Ishikawa (cell line): ENCODE data around the gene LSM10.
A peak's percentile ranks its signal among the peaks of the same experiment; 100 is the strongest.

Source experiments
- CEBPB ChIP-seq: IDR thresholded peaks from 2 replicates; pipeline ENCODE4 v1.6.1; 2012
- CREB1 ChIP-seq: IDR thresholded peaks from 2 replicates; pipeline ENCODE4 v1.6.1; 2012; ENCODE audit warnings: low read depth
- EGR1 ChIP-seq: IDR thresholded peaks from 2 replicates; pipeline ENCODE4 v1.6.1; 2012
- EP300 ChIP-seq: IDR thresholded peaks from 2 replicates; pipeline ENCODE4 v1.6.1; 2012; ENCODE audit warnings: borderline replicate concordance
- FOXM1 ChIP-seq: IDR thresholded peaks from 2 replicates; pipeline ENCODE4 v1.6.1; 2012; ENCODE audit warnings: low read depth, borderline replicate concordance
- NFIC ChIP-seq: IDR thresholded peaks from 2 replicates; pipeline ENCODE4 v1.6.1; 2012
- RAD21 ChIP-seq: IDR thresholded peaks from 2 replicates; pipeline ENCODE4 v1.6.1; 2012; ENCODE audit warnings: low read depth
- REST ChIP-seq: IDR thresholded peaks from 2 replicates; pipeline ENCODE4 v1.6.1; 2012; ENCODE audit warnings: low read depth, mild to moderate bottlenecking
- TAF1 ChIP-seq: IDR thresholded peaks from 2 replicates; pipeline ENCODE4 v1.6.1; 2012; ENCODE audit warnings: low read depth, mild to moderate bottlenecking
- TCF12 ChIP-seq: IDR thresholded peaks from 2 replicates; pipeline ENCODE4 v1.6.1; 2012; ENCODE audit warnings: low read depth
- TEAD4 ChIP-seq: IDR thresholded peaks from 2 replicates; pipeline ENCODE4 v1.6.1; 2012
- USF1 ChIP-seq: IDR thresholded peaks from 2 replicates; pipeline ENCODE4 v1.6.1; 2012
- YY1 ChIP-seq: IDR thresholded peaks from 2 replicates; pipeline ENCODE4 v1.6.1; 2012; ENCODE audit warnings: low read depth
- ZBTB7A ChIP-seq: IDR thresholded peaks from 2 replicates; pipeline ENCODE4 v1.6.1; 2012; ENCODE audit warnings: low read depth
- TF ChIP-seq, protein P1 (sequence below): IDR thresholded peaks from 2 replicates; pipeline ENCODE4 v1.6.1; 2012

The LSM10 gene

GRCh38 chr1:36367798-36368197 lies 29.9 kb downstream of the LSM10 start:
- TF ChIP-seq USF1 = no peak

GRCh38 chr1:36367066-36367465 lies 30.6 kb downstream of the LSM10 start:
- TF ChIP-seq RAD21 (no peak), NFIC (no peak), CEBPB (no peak), TAF1 (no peak), TCF12 (no peak), USF1 (no peak)

DNA sequence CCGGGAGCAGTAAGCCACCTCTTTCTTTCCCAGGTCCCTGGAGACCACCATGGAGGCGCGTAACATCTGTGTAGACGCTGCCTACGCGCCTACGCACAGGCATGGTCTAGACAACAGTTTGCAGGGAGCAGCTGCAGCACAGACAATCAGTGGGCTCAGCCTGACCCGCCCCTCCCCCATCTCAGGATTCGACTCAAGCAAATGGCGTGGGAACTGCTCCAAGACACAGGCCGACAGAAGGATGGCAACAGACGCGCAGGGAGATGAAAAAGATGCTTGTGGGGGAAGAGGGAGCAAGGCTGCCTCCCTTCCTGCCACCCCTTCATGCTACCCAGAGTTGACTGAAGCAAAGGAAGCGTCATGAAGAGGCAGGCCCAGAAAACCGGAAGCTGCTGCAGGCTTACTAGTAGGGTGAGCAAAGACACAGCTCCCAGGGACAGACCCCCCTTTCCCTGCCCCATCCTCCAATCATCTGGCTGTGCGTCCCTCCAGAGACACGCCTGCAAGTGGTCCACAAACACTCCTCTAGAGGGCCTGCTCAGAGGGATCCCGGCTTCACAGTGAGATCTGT lies 31.5 kb downstream of the LSM10 start:
- TF ChIP-seq ZBTB7A = no peak
- TF ChIP-seq CREB1 = no peak
- TF ChIP-seq, protein P1, sequence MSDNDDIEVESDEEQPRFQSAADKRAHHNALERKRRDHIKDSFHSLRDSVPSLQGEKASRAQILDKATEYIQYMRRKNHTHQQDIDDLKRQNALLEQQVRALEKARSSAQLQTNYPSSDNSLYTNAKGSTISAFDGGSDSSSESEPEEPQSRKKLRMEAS = no peak
- no peak for TF ChIP-seq USF1
- no peak for TF ChIP-seq TEAD4
- TF ChIP-seq EGR1 = no peak
- TF ChIP-seq YY1 = no peak
- no peak for TF ChIP-seq TCF12
- no peak for TF ChIP-seq TAF1
- no peak for TF ChIP-seq REST
- no peak for TF ChIP-seq EP300
- no peak for TF ChIP-seq NFIC
- no peak for TF ChIP-seq RAD21

- no peak for TF ChIP-seq ZBTB7A
- no peak for TF ChIP-seq REST
- TF ChIP-seq NFIC = no peak
- no peak for TF ChIP-seq TCF12
- TF ChIP-seq USF1 = no peak
- no peak for TF ChIP-seq TAF1
- TF ChIP-seq CREB1 = no peak
- no peak for TF ChIP-seq EP300
- TF ChIP-seq FOXM1 = no peak
- no peak for TF ChIP-seq CEBPB
- no peak for TF ChIP-seq YY1
- TF ChIP-seq, protein P1 = no peak
- TF ChIP-seq TEAD4 = no peak
- TF ChIP-seq EGR1 = no peak
- TF ChIP-seq RAD21 = no peak
Observed at GRCh38 chr1:36365381-36365780, 32.3 kb downstream of the LSM10 start.

GRCh38 chr1:36359911-36360550 lies 37.7 kb downstream of the LSM10 start:
- TF ChIP-seq USF1 = no peak
- TF ChIP-seq NFIC = peak; percentile 47
